Activated CD4-positive, alpha-beta memory T cell treated with anti-CD3 and anti-CD28 coated beads, Interleukin-2, amount 10 ng/mL, durations not matched to agents 7 days and 5 days (primary cell): ENCODE data around the gene UMPS. TPM values are rescaled to one million over a fixed set of nuclear protein-coding genes. Genes with fewer than 3 reads are reported as not detected.
"Not testable (repeated sequence)": the region's sequence is repeated elsewhere in the genome, so short reads cannot be mapped to it uniquely, and the experiment has no call there.

ENCODE experiments used
- CTCF ChIA-PET: fragments of 350-600 bp; sonication (Branson Sonifier 250); formaldehyde crosslinking; loops from one replicate; lab custom pipeline; 2021; ENCODE audit warnings: antibody characterized with exemption, inconsistent platforms; lab: Charles Lee
- POLR2A ChIA-PET: fragments of 350-600 bp; sonication (Branson Sonifier 250); formaldehyde crosslinking; loops from one replicate; lab custom pipeline; 2021; ENCODE audit warnings: antibody characterized with exemption; lab: Charles Lee
- DNase-seq: peaks from one replicate; pipeline ENCODE4 v3.0.0-alpha.2; 2020
- H3K27ac Mint-ChIP-seq: one replicate; pipeline ENCODE4 v1.8.0; 2021; ENCODE audit warnings: mild to moderate bottlenecking, mixed read lengths
- H3K27me3 Mint-ChIP-seq: one replicate; pipeline ENCODE4 v1.8.0; 2021; ENCODE audit warnings: mixed read lengths
- H3K36me3 Mint-ChIP-seq: one replicate; pipeline ENCODE4 v1.8.0; 2021; ENCODE audit warnings: low read depth, mixed read lengths
- H3K4me1 Mint-ChIP-seq: one replicate; pipeline ENCODE4 v1.8.0; 2021; ENCODE audit warnings: mixed read lengths
- H3K4me3 Mint-ChIP-seq: one replicate; pipeline ENCODE4 v1.8.0; 2021; ENCODE audit warnings: mild to moderate bottlenecking, mixed read lengths
- H3K9me3 Mint-ChIP-seq: one replicate; pipeline ENCODE4 v1.8.0; 2021; ENCODE audit warnings: mixed read lengths
- total RNA-seq, 2 experiments: library from RNA; stranded (reverse); gene quantifications; one replicate each; pipeline ENCODE4 v1.2.3, GENCODE V29; 2021

Gene UMPS
- total RNA-seq, 2 experiments from 2014 or later, result 23.3 to 26.3 TPM

DNA sequence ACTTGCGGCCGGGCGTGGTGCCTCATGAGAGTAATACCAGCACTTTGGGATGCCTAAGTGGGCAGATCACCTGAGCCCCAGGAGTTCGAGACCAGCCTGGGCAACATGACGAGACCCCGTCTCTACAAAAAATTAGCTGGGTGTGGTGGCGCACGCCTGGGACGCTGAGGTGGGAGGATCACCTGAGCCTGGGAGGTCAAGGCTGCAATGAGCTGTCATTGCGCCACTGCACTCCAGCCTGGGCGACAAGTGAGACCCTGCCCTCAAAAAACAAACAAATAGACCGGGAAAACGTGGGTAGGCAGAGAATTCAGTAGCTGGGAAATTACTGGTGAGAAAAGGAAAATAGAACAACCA, 667 bp downstream of the UMPS start:
- DNase-seq, result no peak
- peaks cover 38% of the 10 kb centered on the region for H3K4me1 Mint-ChIP-seq
- peaks cover 3% of the 10 kb centered on the region for H3K27me3 Mint-ChIP-seq
- ChIA-PET CTCF (interaction anchor here (1.5 kb wide), 1 partner anchor 9 kb away, joined by 3 read pairs; no protein-coding TSS in a partner anchor), POLR2A (interaction anchor here (1.1 to 3.0 kb wide), 7 partner anchors 8 to 865 kb away, joined by 3 to 15 read pairs (median 4); partner anchors contain the start of genes OSBPL11 and SNX4)
- H3K27ac Mint-ChIP-seq, result peak overlapping the region; percentile 98
- H3K9me3 Mint-ChIP-seq, result no peaks in the 10 kb centered on the region
- H3K4me3 Mint-ChIP-seq, result peak overlapping the region; percentile 100
- peaks cover 18% of the 10 kb centered on the region for H3K36me3 Mint-ChIP-seq

GRCh38 chr3:124731760-124732159, 1.5 kb downstream of the UMPS start:
- H3K4me1 Mint-ChIP-seq, result peaks cover 38% of the 10 kb centered on the region
- peaks cover 18% of the 10 kb centered on the region for H3K36me3 Mint-ChIP-seq
- no peaks in the 10 kb centered on the region for H3K9me3 Mint-ChIP-seq
- peak overlapping the region; percentile 100 for H3K4me3 Mint-ChIP-seq
- no peak overlapping the region for H3K27ac Mint-ChIP-seq
- ChIA-PET POLR2A (interaction anchor here (1.1 kb wide), 1 partner anchor 649 kb away, joined by 3 read pairs; no protein-coding TSS in a partner anchor), CTCF (interaction anchor here (0.7 to 0.8 kb wide), 3 partner anchors 64 to 1035 kb away, joined by 3 to 4 read pairs (median 3); no protein-coding TSS in a partner anchor)
- H3K27me3 Mint-ChIP-seq, result peaks cover 2% of the 10 kb centered on the region
- DNase-seq, result no peak

- CTCF ChIA-PET, result no interaction called here
- no peak overlapping the region for H3K4me3 Mint-ChIP-seq
- H3K4me1 Mint-ChIP-seq, result peaks cover 3% of the 10 kb centered on the region
- POLR2A ChIA-PET, result no interaction called here
- H3K36me3 Mint-ChIP-seq, result peaks cover 50% of the 10 kb centered on the region
- H3K27ac Mint-ChIP-seq, result no peak overlapping the region
- no peaks in the 10 kb centered on the region for H3K27me3 Mint-ChIP-seq
- H3K9me3 Mint-ChIP-seq, result no peaks in the 10 kb centered on the region
- DNase-seq, result no peak
Measured at GRCh38 chr3:124741027-124741426, 10.8 kb downstream of the UMPS start.

GRCh38 chr3:124745756-124746155, 15.5 kb downstream of the UMPS start:
- POLR2A ChIA-PET, result no interaction called here

DNA sequence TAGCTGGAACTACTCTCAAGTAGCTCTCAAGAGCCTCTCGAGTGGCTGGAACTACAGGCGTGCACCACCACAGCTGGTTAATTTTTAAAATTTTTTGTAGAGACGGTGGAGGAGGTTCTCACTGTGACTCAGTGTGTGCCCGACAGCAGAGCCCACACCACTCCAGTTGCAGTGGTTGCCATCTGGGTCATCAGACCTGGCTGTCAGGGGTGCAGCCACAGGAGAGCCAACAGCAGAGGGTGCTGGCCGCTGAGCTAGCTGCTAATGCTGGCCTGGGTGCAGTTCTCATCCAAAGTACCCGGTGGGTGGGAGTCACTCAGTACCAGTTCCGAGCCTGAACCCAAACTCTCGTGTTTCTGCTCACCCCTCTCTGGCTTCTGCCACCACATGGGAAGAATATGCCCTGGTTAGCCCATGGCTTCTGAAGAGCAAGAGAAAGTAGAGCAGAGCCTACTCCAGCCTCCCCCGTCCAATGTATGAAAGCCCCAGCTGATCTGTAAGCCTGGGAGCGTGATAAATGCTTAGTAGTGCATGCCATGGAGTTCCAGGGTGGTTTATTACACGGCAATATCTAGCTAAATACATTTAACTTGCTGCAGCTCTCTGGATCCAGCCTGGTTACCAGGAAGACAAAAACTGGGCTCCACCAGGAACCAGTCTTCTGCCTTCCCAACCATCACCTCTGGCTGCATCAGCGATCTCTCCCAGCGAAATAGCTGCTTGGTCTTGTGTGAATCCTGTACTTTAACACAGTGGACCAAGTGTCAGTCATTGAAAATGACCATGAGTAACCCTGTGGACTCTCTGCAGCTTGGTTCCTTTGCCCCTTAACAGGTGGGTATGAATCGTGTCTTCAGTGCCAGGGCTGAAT, 17.1 kb downstream of the UMPS start:
- H3K36me3 Mint-ChIP-seq, result peaks cover 15% of the 10 kb centered on the region
- H3K27ac Mint-ChIP-seq, result no peak overlapping the region
- no peak overlapping the region for H3K4me3 Mint-ChIP-seq
- POLR2A ChIA-PET, result interaction anchor here (1.2 kb wide), 2 partner anchors 17 to 159 kb away, joined by 3 read pairs; partner anchors contain the start of gene UMPS
- CTCF ChIA-PET, result interaction anchor here (1.0 kb wide), 1 partner anchor 154 kb away, joined by 4 read pairs; no protein-coding TSS in a partner anchor
- no peaks in the 10 kb centered on the region for H3K9me3 Mint-ChIP-seq
- no peaks in the 10 kb centered on the region for H3K4me1 Mint-ChIP-seq
- no peak for DNase-seq
- no peaks in the 10 kb centered on the region for H3K27me3 Mint-ChIP-seq

More at GRCh38 chr3:124745756-124746155, 15.5 kb downstream of the UMPS start:
- Mint-ChIP-seq H3K4me3 (no peak overlapping the region), H3K27me3 (no peaks in the 10 kb centered on the region), H3K4me1 (no peaks in the 10 kb centered on the region), H3K9me3 (no peaks in the 10 kb centered on the region), H3K27ac (no peak overlapping the region), H3K36me3 (peaks cover 26% of the 10 kb centered on the region)
- DNase-seq, result no peak
- CTCF ChIA-PET, result no interaction called here

DNA sequence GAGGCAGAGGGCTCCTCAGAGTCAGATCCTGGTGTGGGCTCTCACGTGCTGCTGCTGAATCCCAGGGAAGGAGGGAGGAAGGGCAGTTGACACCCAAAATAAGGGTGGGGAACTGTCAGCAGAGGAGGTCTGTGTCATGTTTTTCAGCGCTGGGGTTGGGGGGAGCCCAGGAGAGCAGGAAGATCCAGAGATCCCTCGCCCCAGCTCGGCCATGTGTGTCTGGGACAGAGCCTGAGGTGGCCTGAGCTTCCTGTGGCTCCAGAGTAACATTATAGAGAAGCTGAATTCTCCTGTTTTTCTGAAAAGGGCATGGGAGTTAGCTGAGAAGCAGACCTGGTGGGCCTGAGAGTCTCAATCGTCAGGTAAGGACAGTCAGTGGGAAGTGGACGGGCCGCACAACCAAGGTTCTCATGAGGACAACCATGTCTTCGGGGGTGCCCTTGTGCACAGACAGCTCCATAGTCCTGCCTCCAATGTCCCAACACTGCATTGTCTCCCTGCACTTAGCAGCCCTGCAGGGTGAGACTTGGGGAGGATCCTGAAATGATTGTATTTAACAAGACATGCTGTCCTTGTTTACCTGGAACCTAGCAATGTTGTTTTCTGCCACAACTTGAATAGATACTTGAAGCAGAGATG, 18.4 kb downstream of the UMPS start:
- Mint-ChIP-seq H3K27me3 (no peaks in the 10 kb centered on the region), H3K9me3 (no peaks in the 10 kb centered on the region), H3K4me3 (no peak overlapping the region), H3K4me1 (no peaks in the 10 kb centered on the region), H3K27ac (no peak overlapping the region), H3K36me3 (peaks cover 9% of the 10 kb centered on the region)
- ChIA-PET CTCF (no interaction called here), POLR2A (interaction anchor here (0.6 kb wide), 1 partner anchor 18 kb away, joined by 3 read pairs; the partner anchor contains the start of gene UMPS)
- no peak for DNase-seq

GRCh38 chr3:124749877-124750276, 19.6 kb downstream of the UMPS start:
- H3K36me3 Mint-ChIP-seq, H3K4me3 Mint-ChIP-seq, DNase-seq, H3K4me1 Mint-ChIP-seq, H3K27ac Mint-ChIP-seq, POLR2A ChIA-PET, H3K27me3 Mint-ChIP-seq, CTCF ChIA-PET, H3K9me3 Mint-ChIP-seq: not testable (repeated sequence)

DNA sequence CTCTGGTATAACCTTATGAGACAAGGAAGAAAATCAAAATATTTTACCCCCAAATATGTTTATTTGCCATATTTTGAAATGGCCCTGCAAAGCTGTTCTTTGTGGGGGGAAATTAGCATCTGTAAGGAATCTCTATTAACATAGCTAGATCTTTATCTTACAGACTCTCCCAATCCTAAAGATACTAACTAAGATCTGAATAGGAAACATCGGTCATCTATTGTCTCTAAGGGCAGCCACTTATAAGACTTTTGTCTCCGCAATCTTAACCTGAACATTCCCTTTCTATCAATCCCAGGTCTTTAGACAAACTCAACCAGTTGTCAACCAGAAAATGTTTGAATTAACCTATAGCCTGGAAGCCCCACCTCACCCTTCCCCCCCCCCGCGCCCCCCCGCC, 21.2 kb downstream of the UMPS start:
- Mint-ChIP-seq H3K4me3 (no peak overlapping the region), H3K27me3 (no peaks in the 10 kb centered on the region), H3K9me3 (no peaks in the 10 kb centered on the region), H3K36me3 (peaks cover under 1% of the 10 kb centered on the region), H3K4me1 (no peaks in the 10 kb centered on the region), H3K27ac (no peak overlapping the region)
- POLR2A ChIA-PET, result no interaction called here
- no peak for DNase-seq
- CTCF ChIA-PET, result interaction anchor here (0.7 kb wide), 1 partner anchor 698 kb away, joined by 4 read pairs; no protein-coding TSS in a partner anchor

- CTCF ChIA-PET, result no interaction called here
- POLR2A ChIA-PET, result no interaction called here
- no peaks in the 10 kb centered on the region for H3K4me1 Mint-ChIP-seq
- no peak overlapping the region for H3K27ac Mint-ChIP-seq
- H3K36me3 Mint-ChIP-seq, result no peaks in the 10 kb centered on the region
- H3K9me3 Mint-ChIP-seq, result no peaks in the 10 kb centered on the region
- H3K27me3 Mint-ChIP-seq, result no peaks in the 10 kb centered on the region
- no peak for DNase-seq
- H3K4me3 Mint-ChIP-seq, result no peak overlapping the region
Measured at GRCh38 chr3:124752051-124752450, 21.8 kb downstream of the UMPS start.

GRCh38 chr3:124757926-124758325, 27.7 kb downstream of the UMPS start:
- H3K4me1 Mint-ChIP-seq, POLR2A ChIA-PET, DNase-seq, H3K4me3 Mint-ChIP-seq, H3K36me3 Mint-ChIP-seq, H3K27me3 Mint-ChIP-seq, H3K9me3 Mint-ChIP-seq, H3K27ac Mint-ChIP-seq: not testable (repeated sequence)
- CTCF ChIA-PET, result interaction anchor here (0.6 to 8.8 kb wide), 2 partner anchors 30 to 145 kb away, joined by 4 to 168 read pairs; no protein-coding TSS in a partner anchor

- Mint-ChIP-seq H3K4me1 (peaks cover 6% of the 10 kb centered on the region), H3K36me3 (no peaks in the 10 kb centered on the region), H3K27me3 (peaks cover 5% of the 10 kb centered on the region), H3K9me3 (no peaks in the 10 kb centered on the region), H3K27ac (no peak overlapping the region), H3K4me3 (no peak overlapping the region)
- CTCF ChIA-PET, result interaction anchor here (0.6 to 8.8 kb wide), 3 partner anchors 10 to 168 kb away, joined by 3 to 168 read pairs (median 7); no protein-coding TSS in a partner anchor
- DNase-seq, result no peak
- POLR2A ChIA-PET, result no interaction called here
Measured at GRCh38 chr3:124758851-124759635, 28.8 kb downstream of the UMPS start.

DNA sequence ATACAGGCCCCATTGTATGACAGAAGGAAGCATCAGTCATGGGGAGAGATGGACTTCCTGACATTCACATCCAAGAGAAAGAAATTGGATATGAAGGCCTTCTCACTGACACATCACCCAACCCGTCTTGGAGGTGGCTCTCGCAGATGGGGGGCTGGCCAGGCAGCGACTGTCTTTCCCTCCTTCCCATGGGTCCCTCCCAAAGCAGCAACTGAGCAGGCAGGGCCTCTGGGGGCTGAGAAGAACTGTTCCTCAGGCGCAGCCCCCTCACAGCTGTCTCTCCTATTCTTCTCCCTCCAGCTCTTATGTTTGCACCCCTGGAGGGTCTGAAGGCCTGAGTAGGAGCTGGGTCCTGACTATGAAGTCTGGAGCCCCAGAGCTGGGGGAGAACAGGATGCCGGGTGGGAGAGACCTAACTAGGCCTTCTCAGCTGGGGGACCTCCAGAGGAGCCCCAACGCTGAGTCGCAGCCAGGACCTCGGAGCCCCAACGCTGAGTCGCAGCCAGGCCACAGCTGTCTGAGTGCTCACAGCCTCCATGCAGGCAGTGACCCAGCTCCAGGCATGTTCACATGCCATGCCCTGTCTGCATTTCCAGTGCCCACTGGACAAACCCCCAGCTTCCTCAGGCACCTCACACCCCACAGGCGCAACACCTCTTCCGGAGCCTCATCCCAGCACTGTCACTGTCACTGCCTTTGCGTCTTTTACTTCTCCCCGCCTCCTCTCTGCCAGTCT, 29.6 kb downstream of the UMPS start:
- ChIA-PET CTCF (interaction anchor here (1.1 to 8.8 kb wide), 8 partner anchors 27 to 826 kb away, joined by 3 to 168 read pairs (median 14); no protein-coding TSS in a partner anchor), POLR2A (interaction anchor here (1.4 to 2.6 kb wide), 2 partner anchors 29 to 76 kb away, joined by 4 to 9 read pairs; partner anchors contain the start of gene UMPS)
- DNase-seq, result no peak
- Mint-ChIP-seq H3K4me3 (no peak overlapping the region), H3K36me3 (no peaks in the 10 kb centered on the region), H3K27ac (no peak overlapping the region), H3K27me3 (peaks cover 5% of the 10 kb centered on the region), H3K4me1 (peaks cover 6% of the 10 kb centered on the region), H3K9me3 (no peaks in the 10 kb centered on the region)
